GM10847 (cell line): ENCODE data around the gene PITPNC1.

Source experiments
- POLR2A ChIP-seq: IDR thresholded peaks from 2 replicates; pipeline ENCODE4 v1.6.1; 2011; ENCODE audit not compliant: insufficient read length; ENCODE audit errors: extremely low read depth

The PITPNC1 gene

GRCh38 chr17:67672592-67673335 is 295.7 kb downstream of the PITPNC1 start:
- TF ChIP-seq POLR2A = no peak

DNA sequence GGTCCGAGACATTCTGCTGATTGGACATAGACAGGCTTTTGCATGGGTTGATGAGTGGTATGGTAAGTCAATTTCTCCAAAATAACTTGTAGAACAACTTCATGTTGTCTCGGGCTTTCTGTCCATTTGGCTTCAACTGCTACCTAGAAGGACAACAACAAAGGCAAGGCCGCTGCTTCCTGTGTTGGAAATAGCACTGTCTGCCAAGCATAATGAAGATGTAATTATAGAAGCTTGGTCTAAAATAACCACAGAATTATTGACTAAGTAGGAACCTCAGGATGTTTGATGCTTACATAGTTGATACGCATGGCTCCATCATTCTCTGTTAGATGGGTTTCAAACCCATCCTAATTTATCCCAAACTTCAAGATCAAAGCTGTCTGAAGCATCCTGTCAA is 298.4 kb downstream of the PITPNC1 start:
- TF ChIP-seq POLR2A = no peak

DNA sequence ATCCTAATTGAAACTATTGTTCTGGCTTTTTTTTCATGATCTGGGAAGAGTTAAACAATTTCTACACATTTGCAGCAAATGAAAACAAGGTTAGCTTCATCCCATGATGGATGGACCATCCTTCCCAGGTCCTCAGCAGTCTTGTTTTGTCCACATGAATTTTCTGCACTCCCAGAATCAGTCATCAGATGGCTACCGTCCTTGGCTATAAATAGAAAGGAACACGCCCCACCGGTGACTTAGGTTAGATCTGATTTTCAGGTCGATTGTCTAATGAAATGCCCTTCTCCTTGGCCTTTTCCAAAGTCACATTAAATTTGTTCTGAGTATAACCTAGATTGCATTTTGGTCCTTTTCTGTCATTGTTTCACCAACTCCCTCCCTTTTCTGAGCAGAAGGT is 299.2 kb downstream of the PITPNC1 start:
- no peak for TF ChIP-seq POLR2A

DNA sequence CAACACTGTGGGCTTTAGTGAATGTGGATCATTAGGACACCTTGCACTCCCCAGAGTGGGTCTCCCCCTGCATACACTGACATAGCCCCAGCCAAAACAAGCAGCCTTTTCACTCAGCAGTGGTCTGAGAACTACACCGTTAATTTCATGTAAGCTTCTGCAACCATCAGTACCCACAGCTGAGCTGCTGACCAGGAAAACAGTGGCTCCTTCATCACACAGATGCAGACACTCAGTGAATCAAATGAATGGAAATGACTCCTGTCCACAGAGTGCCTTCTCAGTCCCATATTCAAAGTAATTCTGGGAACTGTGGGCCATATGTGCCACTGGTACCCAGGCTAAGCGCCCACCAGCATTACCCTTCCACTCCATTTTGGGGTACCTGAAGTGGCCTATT is 301.3 kb downstream of the PITPNC1 start:
- TF ChIP-seq POLR2A = no peak

DNA sequence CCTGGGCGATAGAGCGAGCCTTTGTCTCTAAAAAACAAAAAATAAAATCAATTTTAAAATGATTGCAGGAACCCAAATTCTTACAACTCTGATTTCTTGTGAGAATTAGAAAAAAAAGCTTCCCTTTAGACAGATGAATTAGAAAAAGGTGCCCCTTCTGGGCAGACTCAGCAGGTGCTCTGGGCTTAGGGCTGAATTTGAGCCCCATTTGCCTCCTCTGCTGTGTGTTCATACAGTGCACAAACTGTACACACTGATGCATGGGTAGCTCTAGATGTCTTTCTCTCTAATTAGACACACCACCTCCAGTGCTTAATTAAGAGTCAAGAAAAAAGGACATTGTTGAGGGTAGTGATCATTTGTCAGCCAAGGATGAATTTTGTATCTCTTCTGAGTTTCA is 302.1 kb downstream of the PITPNC1 start:
- TF ChIP-seq POLR2A = no peak

- TF ChIP-seq POLR2A = no peak
Measured at GRCh38 chr17:67679721-67680120, 302.6 kb downstream of the PITPNC1 start.

GRCh38 chr17:67680445-67681224 is 303.6 kb downstream of the PITPNC1 start:
- TF ChIP-seq POLR2A = no peak

- TF ChIP-seq POLR2A = no peak
Measured at GRCh38 chr17:67682196-67682595, 305.1 kb downstream of the PITPNC1 start.

DNA sequence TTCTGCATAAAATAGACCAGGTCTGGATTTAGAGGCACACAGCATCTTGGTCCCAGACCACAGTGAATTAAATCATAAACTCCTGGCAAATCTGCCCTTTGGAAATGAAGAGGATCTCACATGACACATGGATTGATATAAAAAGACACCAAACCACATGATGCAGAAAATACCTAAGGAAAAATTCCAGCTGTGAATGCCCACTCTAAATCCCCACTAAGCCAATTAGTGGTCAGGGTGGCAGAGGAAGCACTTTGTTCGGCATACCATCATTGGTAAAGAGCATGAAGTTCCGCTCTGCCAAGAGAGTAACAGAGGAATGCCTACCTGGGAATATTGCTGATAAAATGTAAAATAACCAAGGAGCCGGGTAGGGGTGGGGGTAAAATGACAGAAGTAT is 308.3 kb downstream of the PITPNC1 start:
- no peak for TF ChIP-seq POLR2A

DNA sequence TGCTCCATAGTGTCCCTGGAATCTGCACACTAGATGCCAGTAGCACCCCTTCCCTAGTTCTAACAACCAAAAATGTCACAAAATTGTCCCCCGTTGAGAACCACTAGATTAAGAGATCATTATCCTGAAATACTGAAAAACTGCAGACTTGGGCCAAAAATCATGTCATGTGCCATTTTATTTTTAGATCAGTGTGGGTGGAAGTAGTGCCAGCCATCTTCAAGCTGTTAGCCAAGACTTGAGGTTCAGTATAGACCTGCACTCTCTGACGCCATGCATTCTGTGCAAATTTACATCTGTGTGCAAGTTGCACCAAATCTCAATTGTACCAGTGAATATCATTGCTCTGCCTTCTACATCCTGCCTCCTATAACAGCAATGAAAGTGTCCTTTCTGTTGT is 309.2 kb downstream of the PITPNC1 start:
- no peak for TF ChIP-seq POLR2A

DNA sequence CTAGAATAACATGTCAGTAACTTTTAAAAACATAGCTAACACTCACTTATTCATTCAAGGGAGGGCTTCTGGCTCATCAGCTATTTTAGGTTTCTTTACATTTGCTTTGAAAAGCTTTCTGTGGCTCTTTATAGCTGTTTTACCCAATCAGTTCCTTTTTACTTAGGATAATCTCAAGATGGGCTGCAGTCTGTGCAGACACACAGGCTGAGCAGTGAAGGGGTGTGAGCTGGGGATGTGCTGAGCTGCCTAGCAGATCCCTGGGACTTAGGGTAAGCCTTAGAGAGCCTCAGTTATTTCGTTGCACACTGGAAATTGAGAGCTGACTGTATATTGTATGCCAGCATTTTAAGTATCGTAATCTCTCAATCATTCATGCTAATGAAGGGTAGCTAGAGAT is 310.4 kb downstream of the PITPNC1 start:
- TF ChIP-seq POLR2A = no peak

- no peak for TF ChIP-seq POLR2A
Measured at GRCh38 chr17:67689534-67690177, 312.6 kb downstream of the PITPNC1 start.

DNA sequence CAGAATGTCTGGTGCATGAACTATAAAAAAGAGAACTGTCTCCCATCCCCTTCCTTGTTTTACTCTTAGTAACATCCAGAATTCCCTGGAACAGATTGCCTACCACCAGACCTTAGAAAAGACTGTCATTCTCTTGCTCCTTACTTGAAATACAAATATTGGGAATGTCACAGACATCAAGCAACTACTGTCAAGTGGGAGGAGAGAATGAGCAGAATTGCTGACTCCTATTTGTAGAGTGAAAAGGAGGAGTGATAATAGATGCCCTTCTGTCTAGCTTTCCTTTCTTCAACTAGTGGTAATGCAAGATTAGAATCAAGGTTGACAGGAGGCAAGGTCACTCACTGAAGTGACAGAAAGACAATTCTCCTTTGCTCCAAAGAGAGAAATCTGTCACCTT is 316.7 kb downstream of the PITPNC1 start:
- no peak for TF ChIP-seq POLR2A

GRCh38 chr17:67696347-67696746 is 319.3 kb downstream of the PITPNC1 start:
- TF ChIP-seq POLR2A = no peak

- TF ChIP-seq POLR2A = no peak
Measured at GRCh38 chr17:67696853-67697498, 319.9 kb downstream of the PITPNC1 start.

DNA sequence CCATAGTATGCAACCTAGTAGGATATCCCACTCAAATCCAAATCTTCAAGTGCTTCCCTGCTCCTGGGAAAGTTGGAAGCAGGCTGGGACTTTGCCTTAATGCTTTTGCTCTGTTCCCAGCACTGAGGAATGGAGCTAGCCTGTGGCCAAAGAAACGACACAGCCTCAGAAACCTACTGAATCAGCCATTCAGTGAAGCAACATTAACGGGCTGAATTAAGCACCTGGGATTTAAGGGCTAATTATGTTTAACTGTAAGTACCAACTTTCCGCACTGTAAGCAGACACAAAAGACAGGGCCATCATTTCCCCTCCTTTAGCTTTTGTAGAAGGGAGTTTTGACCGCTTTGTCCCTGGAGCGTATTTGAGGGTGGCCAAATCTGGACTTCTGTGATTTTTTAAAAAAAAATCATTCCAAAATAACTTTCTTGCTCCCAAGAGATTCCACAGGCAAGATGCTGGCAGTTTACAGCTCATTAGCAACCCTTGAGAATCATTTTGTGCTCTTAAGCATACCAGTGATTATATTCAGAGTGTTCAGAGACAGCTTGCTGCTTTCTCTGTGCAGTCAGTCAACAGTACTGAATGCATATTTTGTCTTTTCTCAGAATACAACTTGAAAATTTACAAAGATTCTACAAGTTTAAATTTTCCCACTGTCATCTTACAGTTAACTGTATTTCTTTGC is 323.1 kb downstream of the PITPNC1 start:
- no peak for TF ChIP-seq POLR2A

GRCh38 chr17:67700725-67701119 is 323.6 kb downstream of the PITPNC1 start:
- TF ChIP-seq POLR2A = no peak
